ENCODE data around the gene SEC61A1.

DNA sequence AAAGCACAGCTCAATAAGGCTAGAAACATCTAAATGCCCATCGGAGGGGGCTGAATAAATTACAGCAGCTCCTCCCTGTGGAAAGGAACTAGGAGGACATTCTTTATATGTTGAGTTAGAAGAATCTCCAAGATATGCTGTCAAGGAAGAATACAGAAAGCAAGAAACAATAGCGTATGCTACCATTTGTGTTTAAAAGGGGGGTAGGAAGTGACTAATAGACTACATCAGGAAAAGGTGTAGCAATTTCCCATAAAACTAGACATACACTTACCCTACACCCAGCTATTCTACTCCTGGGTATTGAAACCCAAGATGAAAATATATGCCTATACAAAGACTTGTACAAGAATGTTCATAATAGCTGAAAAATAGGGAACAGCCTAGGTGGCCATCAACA, 21.6 kb downstream of the SEC61A1 start:
- TF ChIP-seq MAX (IDR thresholded peaks at IDR 0.05), result no peak
- no peak for TF ChIP-seq BHLHE40 (IDR thresholded peaks at IDR 0.05; ENCODE audit: low read depth, low read length)
- TF ChIP-seq SMC3 (IDR thresholded peaks at IDR 0.05), result no peak
- TF ChIP-seq HDAC2 (IDR thresholded peaks at IDR 0.05), result no peak
- no peak for TF ChIP-seq CHD2 (IDR thresholded peaks at IDR 0.05; ENCODE audit: low read length, partially characterized antibody)
- TF ChIP-seq RFX5 (IDR thresholded peaks at IDR 0.05), result no peak
- TF ChIP-seq EP300 (IDR thresholded peaks at IDR 0.05), result no peak
- no peak for TF ChIP-seq RCOR1 (IDR thresholded peaks at IDR 0.05; ENCODE audit: low read depth, low read length)
- TF ChIP-seq ESRRA (IDR thresholded peaks at IDR 0.05; ENCODE audit: borderline replicate concordance, low read length), result no peak
- TF ChIP-seq MAFK (IDR thresholded peaks at IDR 0.05; ENCODE audit: partially characterized antibody), result no peak
- no peak for TF ChIP-seq KDM1A (IDR thresholded peaks at IDR 0.05; ENCODE audit: low read depth)
- TF ChIP-seq POLR2A (IDR thresholded peaks at IDR 0.05; ENCODE audit: low read length), result no peak
- TF ChIP-seq, protein P1, sequence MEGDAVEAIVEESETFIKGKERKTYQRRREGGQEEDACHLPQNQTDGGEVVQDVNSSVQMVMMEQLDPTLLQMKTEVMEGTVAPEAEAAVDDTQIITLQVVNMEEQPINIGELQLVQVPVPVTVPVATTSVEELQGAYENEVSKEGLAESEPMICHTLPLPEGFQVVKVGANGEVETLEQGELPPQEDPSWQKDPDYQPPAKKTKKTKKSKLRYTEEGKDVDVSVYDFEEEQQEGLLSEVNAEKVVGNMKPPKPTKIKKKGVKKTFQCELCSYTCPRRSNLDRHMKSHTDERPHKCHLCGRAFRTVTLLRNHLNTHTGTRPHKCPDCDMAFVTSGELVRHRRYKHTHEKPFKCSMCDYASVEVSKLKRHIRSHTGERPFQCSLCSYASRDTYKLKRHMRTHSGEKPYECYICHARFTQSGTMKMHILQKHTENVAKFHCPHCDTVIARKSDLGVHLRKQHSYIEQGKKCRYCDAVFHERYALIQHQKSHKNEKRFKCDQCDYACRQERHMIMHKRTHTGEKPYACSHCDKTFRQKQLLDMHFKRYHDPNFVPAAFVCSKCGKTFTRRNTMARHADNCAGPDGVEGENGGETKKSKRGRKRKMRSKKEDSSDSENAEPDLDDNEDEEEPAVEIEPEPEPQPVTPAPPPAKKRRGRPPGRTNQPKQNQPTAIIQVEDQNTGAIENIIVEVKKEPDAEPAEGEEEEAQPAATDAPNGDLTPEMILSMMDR (IDR thresholded peaks at IDR 0.05), result no peak

Measured in A549 (cell line).